ENCODE measurements around the gene SSTR5.

The SSTR5 gene

DNA sequence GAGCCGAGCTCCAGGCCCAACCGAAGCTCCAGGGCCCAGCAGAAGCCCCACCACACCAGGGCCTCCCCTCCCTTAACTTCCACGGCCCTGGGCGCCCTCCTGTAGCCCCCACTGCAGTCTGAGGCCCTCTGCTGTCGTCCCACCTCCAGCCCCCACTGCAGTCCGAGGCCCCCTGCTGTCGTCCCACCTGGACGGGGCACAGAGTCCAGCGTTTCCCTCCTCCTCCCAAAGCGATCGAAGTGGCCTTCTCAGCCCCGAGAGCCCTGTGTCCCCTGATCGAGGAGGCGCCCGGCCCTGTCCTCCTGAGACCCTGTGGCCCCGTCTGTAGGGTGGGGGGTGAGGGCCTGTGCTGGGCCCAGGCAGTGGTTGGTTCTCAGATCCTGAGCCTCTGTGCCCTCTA is 54.6 kb downstream of the SSTR5 start:
- no peak for DNase-seq

GRCh38 chr16:1127971-1128715 is 55.6 kb downstream of the SSTR5 start:
- no peak for DNase-seq

DNA sequence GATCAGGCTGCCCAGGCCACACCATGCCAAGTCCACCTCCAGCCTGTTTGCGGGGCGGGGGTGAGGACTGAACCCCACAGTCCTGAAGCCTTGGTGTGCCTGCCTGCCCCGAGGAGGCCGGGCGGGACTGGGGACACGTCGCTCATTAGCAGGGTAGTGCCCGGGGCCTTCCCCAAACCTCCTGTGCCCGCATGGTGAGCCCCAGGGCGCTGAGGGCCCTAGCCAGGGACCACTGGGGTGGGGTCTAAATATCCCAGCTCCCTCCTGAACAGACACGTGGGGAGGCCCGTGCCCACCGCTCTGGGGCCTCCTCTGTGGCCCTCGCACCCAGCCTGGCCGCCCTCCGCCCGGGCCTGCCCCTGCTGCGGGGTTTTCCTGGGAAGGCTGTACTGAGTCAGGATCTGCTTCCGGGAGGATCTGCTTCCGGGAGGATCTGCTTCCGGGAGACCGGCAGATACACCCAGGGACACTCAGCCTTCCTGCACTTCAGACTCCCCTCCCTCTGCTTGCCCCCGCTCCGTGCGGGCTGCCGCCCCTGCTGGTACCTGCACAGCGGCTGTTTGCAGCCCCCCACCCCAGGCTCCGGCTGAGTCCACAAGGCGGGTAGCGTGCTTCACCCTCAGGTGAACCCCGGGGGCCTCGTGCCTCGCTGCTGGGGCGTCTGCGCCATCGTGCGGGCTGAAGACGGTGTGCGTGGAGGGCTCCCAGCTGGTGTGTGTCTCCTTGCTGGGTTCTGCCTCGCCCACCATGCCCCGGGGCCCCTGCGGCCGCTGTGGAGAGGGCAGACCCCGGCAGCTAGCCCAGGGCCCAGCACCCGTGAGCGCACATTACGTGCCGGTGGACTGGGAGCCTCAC is 56.8 kb downstream of the SSTR5 start:
- no peak for DNase-seq

- no peak for DNase-seq
Observed at GRCh38 chr16:1130382-1130781, 57.8 kb downstream of the SSTR5 start.
